HCT116 (cell line): ENCODE results near the gene OR10A2. TPM values are rescaled to one million over a fixed set of nuclear protein-coding genes. Genes with fewer than 3 reads are reported as not detected.

ENCODE experiments used
- ATAC-seq: fragments of 200-7000 bp; cut with Tn5 transposase; 2 replicates; pipeline ENCODE4 v1.9.1; 2020; ENCODE audit warnings: mild to moderate bottlenecking, moderate library complexity
- BruUV-seq: library from RNA; stranded (reverse); fragments of 400-500 nt; replicated peaks from 2 replicates; lab custom pipeline; 2021; lab: Mats Ljungman, UMichigan
- CTCF ChIA-PET: fragments of 300-600 bp; sonication (Branson Sonifier 250); formaldehyde crosslinking; loops from one replicate; lab custom pipeline; 2021; ENCODE audit warnings: antibody characterized with exemption; lab: Charles Lee
- POLR2A ChIA-PET: fragments of 300-600, 350-600 bp; sonication (Branson Sonifier 250); formaldehyde crosslinking; loops from one replicate; lab custom pipeline; 2021; ENCODE audit warnings: antibody characterized with exemption; lab: Charles Lee
- RAD21 ChIA-PET, 2 experiments: fragments of 300-600 bp; sonication (Branson Sonifier 250); formaldehyde crosslinking; loops; one replicate each; lab custom pipeline; 2023; ENCODE audit warnings: low total read pairs in 2 of 2; ENCODE audit not compliant: uncharacterized antibody in 2 of 2, unreplicated experiment in 2 of 2, low non-redundant PET in 1 of 2; lab: Charles Lee
- DNase-seq: peaks from one replicate; pipeline ENCODE4 v3.0.0-alpha.2; 2010; ENCODE audit warnings: low read depth, low spot score
- H2AFZ ChIP-seq: fragments of 200-600 bp; shearing (Covaris generic), sonication (generic); 2 replicates; pipeline ENCODE4 v1.6.1; 2017; ENCODE audit warnings: low read depth, mixed run types, mixed read lengths, antibody characterized with exemption, low read length; ENCODE audit not compliant: poor library complexity, severe bottlenecking
- H3K27ac ChIP-seq: 2 replicates; pipeline ENCODE4 v1.5.1; 2012; ENCODE audit warnings: low read depth, low read length
- H3K27me3 ChIP-seq: fragments of 200-600 bp; sonication (generic); 2 replicates; pipeline ENCODE4 v1.6.1; 2016; ENCODE audit warnings: mixed run types, low read length, mixed read lengths; ENCODE audit not compliant: insufficient read depth
- H3K36me3 ChIP-seq, 2 experiments: fragments of 200-500 bp in 1 of 2; fragments of 200-600 bp in 1 of 2; sonication (Bioruptor generic) in 1 of 2; sonication (generic) in 1 of 2; 2 replicates each; pipeline versions ENCODE4 v1.5.1 to v1.6.1; 2014 to 2016; ENCODE audit warnings: low read length in 2 of 2, inconsistent platforms in 1 of 2, mixed read lengths in 1 of 2, mixed run types in 1 of 2; ENCODE audit not compliant: insufficient read depth in 2 of 2, control insufficient read depth in 1 of 2
- H3K4me1 ChIP-seq, 2 experiments: fragments of 200-600 bp in 1 of 2; sonication (generic) in 1 of 2; 2 replicates each; pipeline versions ENCODE4 v1.5.1 to v1.6.1; 2012 to 2017; ENCODE audit warnings: low read length in 2 of 2, inconsistent platforms in 1 of 2, mild to moderate bottlenecking in 1 of 2, mixed read lengths in 1 of 2, mixed run types in 1 of 2, moderate library complexity in 1 of 2; ENCODE audit not compliant: insufficient read depth in 2 of 2, control insufficient read depth in 1 of 2
- H3K4me2 ChIP-seq: fragments of 200-600 bp; sonication (generic); 2 replicates; pipeline ENCODE4 v1.6.1; 2017; ENCODE audit warnings: mixed run types, low read length, mixed read lengths
- H3K4me3 ChIP-seq, 2 experiments: fragments of 200-600 bp in 1 of 2; sonication (generic) in 1 of 2; replicated peaks in 1 of 2; 2 replicates each; pipeline ENCODE4 v1.5.1; 2011 to 2016; ENCODE audit warnings: low read length in 2 of 2, control low read depth in 1 of 2, low read depth in 1 of 2, mild to moderate bottlenecking in 1 of 2, mixed read lengths in 1 of 2, mixed run types in 1 of 2
- H3K79me2 ChIP-seq: fragments of 200-600 bp; sonication (generic); 2 replicates; pipeline ENCODE4 v1.6.1; 2017; ENCODE audit warnings: mild to moderate bottlenecking, mixed run types, low read length, moderate library complexity, mixed read lengths; ENCODE audit not compliant: insufficient read depth
- H3K9ac ChIP-seq: fragments of 200-600 bp; sonication (generic); 2 replicates; pipeline ENCODE4 v1.6.1; 2016; ENCODE audit warnings: low read length, mixed read lengths
- H3K9me2 ChIP-seq: fragments of 200-600 bp; sonication (generic), shearing (Covaris generic); 2 replicates; pipeline ENCODE4 v1.6.1; 2017; ENCODE audit warnings: mixed run types, mild to moderate bottlenecking, moderate library complexity; ENCODE audit not compliant: insufficient read depth
- H3K9me3 ChIP-seq, 2 experiments: fragments of 200-500 bp in 1 of 2; fragments of 200-600 bp in 1 of 2; sonication (Bioruptor generic) in 1 of 2; sonication (generic) in 1 of 2; 2 replicates each; pipeline ENCODE4 v1.6.1; 2014 to 2017; ENCODE audit warnings: low read length in 2 of 2, mixed read lengths in 2 of 2, inconsistent platforms in 1 of 2, low read depth in 1 of 2, mild to moderate bottlenecking in 1 of 2, mixed run types in 1 of 2, moderate library complexity in 1 of 2; ENCODE audit not compliant: control insufficient read depth in 1 of 2, insufficient read depth in 1 of 2
- H4K20me1 ChIP-seq: fragments of 200-600 bp; sonication (generic), shearing (Covaris generic); 2 replicates; pipeline ENCODE4 v1.6.1; 2017; ENCODE audit warnings: mixed run types, mild to moderate bottlenecking, moderate library complexity; ENCODE audit not compliant: insufficient read depth
- CBX3 ChIP-seq: IDR thresholded peaks from 2 replicates; pipeline ENCODE4 v1.6.1; 2012; ENCODE audit warnings: low read depth
- CEBPB ChIP-seq: IDR thresholded peaks from 2 replicates; pipeline ENCODE4 v1.6.1; 2012; ENCODE audit warnings: low read depth
- CTCF ChIP-seq, 3 experiments: fragments of 200-600 bp in 1 of 3; sonication (generic) in 1 of 3; IDR thresholded peaks in 2 of 3; conservative IDR thresholded peaks in 1 of 3; 2 replicates each; pipeline ENCODE4 v1.5.1; 2012 to 2017; ENCODE audit warnings: low read depth in 2 of 3, low read length in 2 of 3, antibody characterized with exemption in 1 of 3, borderline replicate concordance in 1 of 3, control low read depth in 1 of 3, mild to moderate bottlenecking in 1 of 3, mixed read lengths in 1 of 3, mixed run types in 1 of 3, moderate library complexity in 1 of 3; ENCODE audit not compliant: insufficient read depth in 1 of 3
- EGR1 ChIP-seq: IDR thresholded peaks from 2 replicates; pipeline ENCODE4 v1.6.1; 2012; ENCODE audit warnings: low read depth
- ELF1 ChIP-seq: IDR thresholded peaks from 2 replicates; pipeline ENCODE4 v1.6.1; 2012; ENCODE audit warnings: low read depth, borderline replicate concordance
- EZH2 ChIP-seq: fragments of 200-600 bp; sonication (generic); IDR thresholded peaks from 2 replicates; pipeline ENCODE4 v1.6.1; 2017; ENCODE audit warnings: antibody characterized with exemption, mixed run types
- JUND ChIP-seq: IDR thresholded peaks from 2 replicates; pipeline ENCODE4 v1.6.1; 2012
- MAX ChIP-seq: IDR thresholded peaks from 2 replicates; pipeline ENCODE4 v1.6.1; 2012
- POLR2AphosphoS5 ChIP-seq: IDR thresholded peaks from 2 replicates; pipeline ENCODE4 v1.6.1; 2011; ENCODE audit warnings: mild to moderate bottlenecking, low read depth, low read length, moderate library complexity
- REST ChIP-seq: IDR thresholded peaks from 2 replicates; pipeline ENCODE4 v1.6.1; 2012; ENCODE audit warnings: low read depth
- SIN3A ChIP-seq: IDR thresholded peaks from 2 replicates; pipeline ENCODE4 v1.6.1; 2012; ENCODE audit warnings: low read depth
- SP1 ChIP-seq: IDR thresholded peaks from 2 replicates; pipeline ENCODE4 v1.6.1; 2012; ENCODE audit warnings: low read depth
- SRF ChIP-seq: IDR thresholded peaks from 2 replicates; pipeline ENCODE4 v1.6.1; 2012; ENCODE audit warnings: low read depth
- TCF7L2 ChIP-seq: IDR thresholded peaks from 2 replicates; pipeline ENCODE4 v1.7.0; 2011; ENCODE audit warnings: borderline replicate concordance, inconsistent platforms; ENCODE audit not compliant: insufficient read depth, insufficient read length; ENCODE audit errors: extremely low read depth
- YY1 ChIP-seq: IDR thresholded peaks from 2 replicates; pipeline ENCODE4 v1.6.1; 2011; ENCODE audit warnings: low read length, low read depth, moderate library complexity, mild to moderate bottlenecking; ENCODE audit not compliant: insufficient replicate concordance; ENCODE audit errors: extremely low read depth
- ZNF274 ChIP-seq: fragments of 200-500 bp; sonication (Bioruptor generic); IDR thresholded peaks from 2 replicates; pipeline ENCODE4 v1.6.1; 2014; ENCODE audit warnings: mild to moderate bottlenecking, low read depth, low read length, inconsistent platforms
- intact Hi-C: fragments of 100-400 bp; cut with micrococcal nuclease; formaldehyde crosslinking; loops from 2 replicates; pipeline ENCODE4 v1.10.0; 2022
- total RNA-seq: library from RNA; stranded (reverse); gene quantifications from one replicate; pipeline ENCODE4 v1.2.1, GENCODE V29; 2021; ENCODE audit not compliant: unreplicated experiment

OR10A2 gene
- total RNA-seq, 1 experiment from 2014 or later: not detected

- H3K79me2 ChIP-seq: no peaks in the 10 kb centered on the region
- no TSS peak for BruUV-seq
Observed at GRCh38 chr11:6871278-6871677, 8.4 kb downstream of the OR10A2 start.

More at GRCh38 chr11:6871278-6871677, 8.4 kb downstream of the OR10A2 start:
- POLR2A ChIA-PET: no interaction called here
- no peak for DNase-seq
- peaks cover 3% of the 10 kb centered on the region; the same call in 1 of the 2 replicates for H3K27me3 ChIP-seq
- no peaks in the 10 kb centered on the region for H4K20me1 ChIP-seq
- H2AFZ ChIP-seq: no peak overlapping the region
- no peak for ATAC-seq
- H3K9me2 ChIP-seq: no peaks in the 10 kb centered on the region
- CTCF ChIA-PET: no interaction called here
- no peaks in the 10 kb centered on the region for H3K4me1 ChIP-seq
- intact Hi-C loops: no loop called here
- no peaks in the 10 kb centered on the region for H3K36me3 ChIP-seq
- H3K4me2 ChIP-seq: no peak overlapping the region
- H3K4me3 ChIP-seq: no peak overlapping the region
- TF ChIP-seq POLR2AphosphoS5: no peak
- TF ChIP-seq TCF7L2: no peak
- no peak for TF ChIP-seq CTCF (IDR thresholded peaks at IDR 0.05 in 2 of 3, conservative IDR thresholded peaks at IDR 0.05 in 1 of 3; ENCODE audit: borderline replicate concordance in 1 of 3, insufficient read depth in 1 of 3, low read depth in 2 of 3, low read length in 2 of 3)
- TF ChIP-seq CEBPB: no peak
- no peak for TF ChIP-seq JUND
- TF ChIP-seq SP1: no peak
- TF ChIP-seq CBX3: no peak
- TF ChIP-seq ELF1: no peak
- no peak for TF ChIP-seq MAX
- TF ChIP-seq SIN3A: no peak
- TF ChIP-seq REST: no peak
- TF ChIP-seq EZH2: no peak
- no peak for TF ChIP-seq ZNF274
- TF ChIP-seq SRF: no peak
- no peak for TF ChIP-seq YY1
- no peak for TF ChIP-seq EGR1
- H3K9me3 ChIP-seq: no peaks in the 10 kb centered on the region
- H3K9ac ChIP-seq: no peak overlapping the region
- RAD21 ChIA-PET: no interaction called here
- H3K27ac ChIP-seq: no peak overlapping the region
